ENCODE measurements around the gene PAPOLA. TPM values are rescaled to one million over a fixed set of nuclear protein-coding genes. Genes with fewer than 3 reads are reported as not detected.
"Not testable (repeated sequence)": the region's sequence is repeated elsewhere in the genome, so short reads cannot be mapped to it uniquely, and the experiment has no call there.

Gene PAPOLA
- polyA plus RNA-seq, 2 of the 4 experiments (the other 2 are of a cell fraction) = 105 to 273 TPM

DNA sequence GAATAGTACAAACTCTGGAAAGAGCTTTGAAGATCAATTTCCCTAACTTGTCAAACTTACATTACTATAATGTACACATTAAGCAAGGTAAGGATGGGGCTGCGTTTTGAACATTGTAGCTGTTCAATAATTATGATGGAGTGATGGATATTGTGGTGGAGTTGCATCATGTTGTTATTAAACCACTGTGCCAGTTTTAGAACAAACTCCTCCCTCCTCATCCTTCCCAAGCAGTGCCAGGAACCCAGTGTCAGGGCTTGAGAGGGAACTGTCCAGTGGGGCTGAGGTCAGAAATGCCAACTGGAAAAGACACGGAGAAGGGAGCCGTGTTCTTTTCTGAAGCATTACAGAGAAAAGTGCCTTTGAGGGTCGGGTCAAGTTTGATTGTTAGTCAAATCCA, 31.9 kb upstream of the PAPOLA start:
- FAIRE-seq (no peak), ATAC-seq (peak; percentile 51 to 54; a peak in 4 of 6 replicates), DNase-seq (ENCODE audit: low read depth in 1 of 2, low spot score in 1 of 2) (peak in 1 of 2 experiments; percentile 12)
- Histone ChIP-seq H3K4me3 (no peak overlapping the region), H3K4me2 (peak overlapping the region; percentile 37; the same call in 2 of the 3 replicates), H3K4me1 (peaks cover 14% of the 10 kb centered on the region; the same call in 2 of the 3 replicates), H3K9me3 (no peaks in the 10 kb centered on the region), H3K27ac (peak overlapping the region; percentile 22 to 29; a peak in 4 of 6 replicates)
- 19% methylated on average over 4 of the region's 4 CpGs for WGBS (ENCODE audit: missing lambda C conversion rate)
- POLR2A ChIA-PET = no interaction called here
- TF ChIP-seq, protein P1, sequence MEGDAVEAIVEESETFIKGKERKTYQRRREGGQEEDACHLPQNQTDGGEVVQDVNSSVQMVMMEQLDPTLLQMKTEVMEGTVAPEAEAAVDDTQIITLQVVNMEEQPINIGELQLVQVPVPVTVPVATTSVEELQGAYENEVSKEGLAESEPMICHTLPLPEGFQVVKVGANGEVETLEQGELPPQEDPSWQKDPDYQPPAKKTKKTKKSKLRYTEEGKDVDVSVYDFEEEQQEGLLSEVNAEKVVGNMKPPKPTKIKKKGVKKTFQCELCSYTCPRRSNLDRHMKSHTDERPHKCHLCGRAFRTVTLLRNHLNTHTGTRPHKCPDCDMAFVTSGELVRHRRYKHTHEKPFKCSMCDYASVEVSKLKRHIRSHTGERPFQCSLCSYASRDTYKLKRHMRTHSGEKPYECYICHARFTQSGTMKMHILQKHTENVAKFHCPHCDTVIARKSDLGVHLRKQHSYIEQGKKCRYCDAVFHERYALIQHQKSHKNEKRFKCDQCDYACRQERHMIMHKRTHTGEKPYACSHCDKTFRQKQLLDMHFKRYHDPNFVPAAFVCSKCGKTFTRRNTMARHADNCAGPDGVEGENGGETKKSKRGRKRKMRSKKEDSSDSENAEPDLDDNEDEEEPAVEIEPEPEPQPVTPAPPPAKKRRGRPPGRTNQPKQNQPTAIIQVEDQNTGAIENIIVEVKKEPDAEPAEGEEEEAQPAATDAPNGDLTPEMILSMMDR (IDR thresholded peaks at IDR 0.05) = no peak
- TF ChIP-seq SMC3 (IDR thresholded peaks at IDR 0.05) (no peak), ESRRA (IDR thresholded peaks at IDR 0.05; ENCODE audit: borderline replicate concordance, low read length) (no peak), JUNB (IDR thresholded peaks at IDR 0.05) (no peak), RFX5 (IDR thresholded peaks at IDR 0.05) (no peak), TP53 (CRISPR knock-in tag; IDR thresholded peaks at IDR 0.05) (no peak), NFE2L2 (conservative IDR thresholded peaks at IDR 0.05; ENCODE audit: low read length) (no peak), MAZ (IDR thresholded peaks at IDR 0.05; ENCODE audit: borderline replicate concordance, low read depth, low read length) (no peak), HDAC2 (IDR thresholded peaks at IDR 0.05) (no peak), ZNF302 (CRISPR knock-in tag; IDR thresholded peaks at IDR 0.05) (no peak), HOXA7 (CRISPR knock-in tag; IDR thresholded peaks at IDR 0.05) (no peak), KDM5A (IDR thresholded peaks at IDR 0.05) (no peak), MYC (IDR thresholded peaks at IDR 0.05; ENCODE audit: borderline replicate concordance, low read length) (no peak), BHLHE40 (IDR thresholded peaks at IDR 0.05; ENCODE audit: low read depth, low read length) (no peak), JUN (IDR thresholded peaks at IDR 0.05) (no peak), RCOR1 (IDR thresholded peaks at IDR 0.05; ENCODE audit: low read depth, low read length) (no peak), RARB (CRISPR knock-in tag; IDR thresholded peaks at IDR 0.05) (no peak), SREBF2 (IDR thresholded peaks at IDR 0.05) (no peak)
- TF ChIP-seq, protein P2, sequence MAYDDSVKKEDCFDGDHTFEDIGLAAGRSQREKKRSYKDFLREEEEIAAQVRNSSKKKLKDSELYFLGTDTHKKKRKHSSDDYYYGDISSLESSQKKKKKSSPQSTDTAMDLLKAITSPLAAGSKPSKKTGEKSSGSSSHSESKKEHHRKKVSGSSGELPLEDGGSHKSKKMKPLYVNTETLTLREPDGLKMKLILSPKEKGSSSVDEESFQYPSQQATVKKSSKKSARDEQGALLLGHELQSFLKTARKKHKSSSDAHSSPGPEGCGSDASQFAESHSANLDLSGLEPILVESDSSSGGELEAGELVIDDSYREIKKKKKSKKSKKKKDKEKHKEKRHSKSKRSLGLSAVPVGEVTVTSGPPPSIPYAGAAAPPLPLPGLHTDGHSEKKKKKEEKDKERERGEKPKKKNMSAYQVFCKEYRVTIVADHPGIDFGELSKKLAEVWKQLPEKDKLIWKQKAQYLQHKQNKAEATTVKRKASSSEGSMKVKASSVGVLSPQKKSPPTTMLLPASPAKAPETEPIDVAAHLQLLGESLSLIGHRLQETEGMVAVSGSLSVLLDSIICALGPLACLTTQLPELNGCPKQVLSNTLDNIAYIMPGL (CRISPR knock-in tag; IDR thresholded peaks at IDR 0.05; ENCODE audit: borderline replicate concordance) = no peak
- CTCF ChIA-PET = interaction anchor here (1.2 kb wide), 1 partner anchor 9 kb away, joined by 4 read pairs; no protein-coding TSS in a partner anchor

DNA sequence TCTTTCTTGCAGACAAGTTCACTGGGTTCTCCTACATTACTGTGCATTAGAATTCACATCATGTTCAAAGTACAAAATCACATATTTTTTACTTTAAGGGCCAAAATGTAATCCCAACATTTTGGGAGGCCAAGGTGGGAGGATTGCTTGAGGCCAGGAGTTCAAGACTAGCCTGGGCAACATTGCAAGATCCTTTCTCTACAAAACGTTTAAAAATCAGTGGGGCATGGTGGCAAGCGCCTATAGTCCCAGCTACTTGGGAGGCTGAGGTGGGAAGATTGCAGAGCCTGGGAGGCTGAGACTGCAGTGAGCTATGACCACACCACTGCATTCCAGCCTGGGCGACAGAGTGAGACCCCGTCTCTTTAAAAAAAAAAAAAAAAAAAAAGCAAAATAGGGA, 31.2 kb upstream of the PAPOLA start:
- FAIRE-seq; H3K4me3 ChIP-seq; H3K9me3 ChIP-seq; H3K27ac ChIP-seq; POLR2A ChIA-PET; H3K4me2 ChIP-seq; DNase-seq (ENCODE audit: low read depth in 1 of 2, low spot score in 1 of 2); ATAC-seq: not testable (repeated sequence)
- WGBS (ENCODE audit: missing lambda C conversion rate) = 83% methylated on average over 4 of the region's 4 CpGs
- CTCF ChIA-PET = interaction anchor here (0.7 to 1.2 kb wide), 4 partner anchors 9 to 16 kb away, joined by 3 to 4 read pairs (median 3); no protein-coding TSS in a partner anchor
- peaks cover 14% of the 10 kb centered on the region; the same call in 2 of the 3 replicates for H3K4me1 ChIP-seq

DNA sequence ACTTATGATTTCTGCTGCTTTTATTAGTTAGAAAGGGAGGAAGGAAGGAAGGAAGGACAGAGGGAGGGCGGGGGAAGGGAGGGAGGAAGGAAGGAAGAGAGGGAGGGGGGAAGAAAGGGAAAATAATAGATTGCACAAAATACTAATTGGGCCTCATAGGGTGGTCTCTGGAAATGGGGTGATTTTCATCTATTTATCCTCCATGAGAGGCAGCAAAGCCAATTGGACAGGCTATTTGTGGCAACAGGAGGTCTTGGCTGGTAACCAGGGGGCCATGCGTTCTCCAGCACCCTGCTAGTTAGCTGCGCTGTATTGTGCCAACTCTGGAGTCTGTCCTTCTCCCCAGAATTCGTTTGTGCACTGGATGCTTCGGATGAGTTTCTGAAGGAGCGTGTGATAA, 24.1 kb upstream of the PAPOLA start:
- POLR2A ChIA-PET = no interaction called here
- ATAC-seq (no peak), DNase-seq (ENCODE audit: low read depth in 1 of 2, low spot score in 1 of 2) (no peak), FAIRE-seq (no peak)
- no peak overlapping the region for H3K4me3 ChIP-seq
- CTCF ChIA-PET = interaction anchor here (0.9 kb wide), 1 partner anchor 377 kb away, joined by 4 read pairs; no protein-coding TSS in a partner anchor
- no peaks in the 10 kb centered on the region for H3K4me1 ChIP-seq
- H3K9me3 ChIP-seq = no peaks in the 10 kb centered on the region
- TF ChIP-seq, protein P3, sequence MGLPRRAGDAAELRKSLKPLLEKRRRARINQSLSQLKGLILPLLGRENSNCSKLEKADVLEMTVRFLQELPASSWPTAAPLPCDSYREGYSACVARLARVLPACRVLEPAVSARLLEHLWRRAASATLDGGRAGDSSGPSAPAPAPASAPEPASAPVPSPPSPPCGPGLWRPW (IDR thresholded peaks at IDR 0.05) = no peak
- TF ChIP-seq JUNB (IDR thresholded peaks at IDR 0.05) (no peak), HEYL (CRISPR knock-in tag; IDR thresholded peaks at IDR 0.05) (no peak), RFX5 (IDR thresholded peaks at IDR 0.05) (no peak), ZNF302 (CRISPR knock-in tag; IDR thresholded peaks at IDR 0.05) (no peak), JUN (IDR thresholded peaks at IDR 0.05) (no peak), RARB (CRISPR knock-in tag; IDR thresholded peaks at IDR 0.05) (no peak), ZSCAN20 (CRISPR knock-in tag; IDR thresholded peaks at IDR 0.05) (no peak), NR3C1 (IDR thresholded peaks at IDR 0.05) (no peak), SREBF2 (IDR thresholded peaks at IDR 0.05) (no peak), ZFP36 (IDR thresholded peaks at IDR 0.05; ENCODE audit: borderline replicate concordance, partially characterized antibody) (no peak)
- TF ChIP-seq, protein P4, sequence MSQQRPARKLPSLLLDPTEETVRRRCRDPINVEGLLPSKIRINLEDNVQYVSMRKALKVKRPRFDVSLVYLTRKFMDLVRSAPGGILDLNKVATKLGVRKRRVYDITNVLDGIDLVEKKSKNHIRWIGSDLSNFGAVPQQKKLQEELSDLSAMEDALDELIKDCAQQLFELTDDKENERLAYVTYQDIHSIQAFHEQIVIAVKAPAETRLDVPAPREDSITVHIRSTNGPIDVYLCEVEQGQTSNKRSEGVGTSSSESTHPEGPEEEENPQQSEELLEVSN (IDR thresholded peaks at IDR 0.05; ENCODE audit: borderline replicate concordance, low read depth) = no peak
- TF ChIP-seq, protein P5, sequence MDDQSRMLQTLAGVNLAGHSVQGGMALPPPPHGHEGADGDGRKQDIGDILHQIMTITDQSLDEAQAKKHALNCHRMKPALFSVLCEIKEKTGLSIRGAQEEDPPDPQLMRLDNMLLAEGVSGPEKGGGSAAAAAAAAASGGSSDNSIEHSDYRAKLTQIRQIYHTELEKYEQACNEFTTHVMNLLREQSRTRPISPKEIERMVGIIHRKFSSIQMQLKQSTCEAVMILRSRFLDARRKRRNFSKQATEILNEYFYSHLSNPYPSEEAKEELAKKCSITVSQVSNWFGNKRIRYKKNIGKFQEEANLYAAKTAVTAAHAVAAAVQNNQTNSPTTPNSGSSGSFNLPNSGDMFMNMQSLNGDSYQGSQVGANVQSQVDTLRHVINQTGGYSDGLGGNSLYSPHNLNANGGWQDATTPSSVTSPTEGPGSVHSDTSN (IDR thresholded peaks at IDR 0.05) = no peak
- H3K27ac ChIP-seq = no peak overlapping the region
- WGBS (ENCODE audit: missing lambda C conversion rate) = 65% methylated on average over 6 of the region's 6 CpGs
- H3K4me2 ChIP-seq = no peak overlapping the region
